SIG-M5 treated with dmso at 0.1 percent for 504 hours (cell line): ENCODE results near the gene PRKN.

Source experiments
- DNase-seq: peaks from one replicate; lab custom pipeline; 2025; ENCODE audit not compliant: unreplicated experiment; lab: John Stamatoyannopoulos, UW

PRKN gene

GRCh38 chr6:161444464-161444863, 1283.1 kb downstream of the PRKN start:
- no peak for DNase-seq

- no peak for DNase-seq
Measured at GRCh38 chr6:161443848-161444247, 1283.7 kb downstream of the PRKN start.

GRCh38 chr6:161442420-161442819, 1285.1 kb downstream of the PRKN start:
- no peak for DNase-seq

- DNase-seq, result no peak
Measured at GRCh38 chr6:161440299-161440698, 1287.3 kb downstream of the PRKN start.

GRCh38 chr6:161439093-161439492, 1288.5 kb downstream of the PRKN start:
- no peak for DNase-seq

GRCh38 chr6:161438430-161439030, 1289.0 kb downstream of the PRKN start:
- no peak for DNase-seq

GRCh38 chr6:161437851-161438250, 1289.7 kb downstream of the PRKN start:
- DNase-seq, result no peak

- DNase-seq, result no peak
Measured at GRCh38 chr6:161436106-161436876, 1291.3 kb downstream of the PRKN start.

- no peak for DNase-seq
Measured at GRCh38 chr6:161435748-161436070, 1291.9 kb downstream of the PRKN start.

- DNase-seq, result peak; percentile 22
Measured at GRCh38 chr6:161434921-161435747, 1292.4 kb downstream of the PRKN start.

- no peak for DNase-seq
Measured at GRCh38 chr6:161434350-161434749, 1293.2 kb downstream of the PRKN start.

- DNase-seq, result no peak
Measured at GRCh38 chr6:161432546-161432945, 1295.0 kb downstream of the PRKN start.

- no peak for DNase-seq
Measured at GRCh38 chr6:161429921-161430490, 1297.6 kb downstream of the PRKN start.

GRCh38 chr6:161424421-161424820, 1303.1 kb downstream of the PRKN start:
- DNase-seq, result no peak

- no peak for DNase-seq
Measured at GRCh38 chr6:161422710-161423680, 1304.6 kb downstream of the PRKN start.

GRCh38 chr6:161418463-161418945, 1309.1 kb downstream of the PRKN start:
- peak; percentile 42 for DNase-seq

- no peak for DNase-seq
Measured at GRCh38 chr6:161417717-161418462, 1309.7 kb downstream of the PRKN start.

GRCh38 chr6:161415302-161415855, 1312.2 kb downstream of the PRKN start:
- DNase-seq, result no peak

- no peak for DNase-seq
Measured at GRCh38 chr6:161414707-161415106, 1312.9 kb downstream of the PRKN start.
